DMS114 treated with DMSO at 0.1 percent for 48 hours (cell line): ENCODE data around the gene SLC2A4RG.

Source experiments
- DNase-seq: peaks from one replicate; lab custom pipeline; 2025; ENCODE audit not compliant: unreplicated experiment; lab: John Stamatoyannopoulos, UW

SLC2A4RG gene

DNA sequence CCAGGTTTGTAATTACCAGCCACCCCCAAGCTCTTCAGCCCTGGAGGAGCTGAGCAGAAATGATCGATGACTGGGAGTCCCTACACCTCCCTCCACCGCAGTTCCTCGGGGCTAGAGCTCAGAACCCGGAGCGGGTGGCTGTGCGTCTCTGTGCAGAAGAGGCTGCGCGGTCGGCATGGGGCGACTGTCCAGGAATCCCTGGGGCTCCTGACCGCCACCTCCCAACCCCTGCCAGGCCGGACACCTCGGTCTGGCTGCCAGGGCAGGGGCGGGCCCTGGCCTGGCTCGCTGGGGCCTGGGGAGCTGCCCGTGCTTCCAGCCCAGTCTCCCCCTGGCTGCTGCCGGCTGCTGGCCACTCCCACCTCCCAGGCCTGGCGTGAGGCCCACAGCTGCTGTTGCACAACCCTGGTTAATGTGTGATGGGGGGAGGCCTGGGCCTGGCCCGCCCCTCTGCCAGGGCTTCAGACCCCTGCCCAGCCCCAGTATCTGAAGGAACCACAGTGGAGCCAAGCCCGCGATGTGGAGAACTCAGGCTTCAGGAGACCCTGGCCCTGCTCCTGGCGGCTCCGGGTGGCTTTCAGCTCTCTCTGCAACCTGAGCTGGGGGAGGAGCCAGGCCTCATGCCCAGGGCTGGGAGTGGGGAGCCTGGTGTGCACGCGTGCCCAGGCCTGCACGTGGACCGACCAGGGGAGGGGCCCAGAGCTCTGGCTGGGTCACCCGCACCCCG is 1.2 kb downstream of the SLC2A4RG start:
- DNase-seq = peak; percentile 13

GRCh38 chr20:63741354-63741675 is 1.7 kb downstream of the SLC2A4RG start:
- no peak for DNase-seq

GRCh38 chr20:63741676-63742380 is 2.3 kb downstream of the SLC2A4RG start:
- DNase-seq = no peak

GRCh38 chr20:63742381-63743024 is 2.9 kb downstream of the SLC2A4RG start:
- DNase-seq = no peak

- no peak for DNase-seq
These were observed 3.8 kb downstream of the SLC2A4RG start for GRCh38 chr20:63743210-63743970.

DNA sequence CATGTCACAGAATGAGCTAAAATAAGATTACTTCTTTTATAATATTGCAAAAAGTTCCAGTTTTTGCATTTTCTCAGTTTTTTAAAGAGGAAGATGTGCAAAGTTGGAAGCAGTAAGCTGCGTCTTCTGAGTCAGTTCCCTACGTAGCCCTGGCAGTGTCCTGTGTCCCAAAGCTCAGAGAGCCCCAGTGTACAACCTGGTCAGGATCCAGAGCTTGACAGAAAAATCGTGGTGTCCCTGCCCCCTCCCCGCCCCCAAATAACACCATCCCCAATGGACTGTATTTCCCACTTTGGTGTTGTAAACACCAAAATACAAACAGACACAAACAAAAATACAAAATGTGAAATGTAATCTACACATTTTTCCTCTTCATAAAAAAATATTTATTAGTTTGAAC is 4.6 kb downstream of the SLC2A4RG start:
- DNase-seq = no peak

DNA sequence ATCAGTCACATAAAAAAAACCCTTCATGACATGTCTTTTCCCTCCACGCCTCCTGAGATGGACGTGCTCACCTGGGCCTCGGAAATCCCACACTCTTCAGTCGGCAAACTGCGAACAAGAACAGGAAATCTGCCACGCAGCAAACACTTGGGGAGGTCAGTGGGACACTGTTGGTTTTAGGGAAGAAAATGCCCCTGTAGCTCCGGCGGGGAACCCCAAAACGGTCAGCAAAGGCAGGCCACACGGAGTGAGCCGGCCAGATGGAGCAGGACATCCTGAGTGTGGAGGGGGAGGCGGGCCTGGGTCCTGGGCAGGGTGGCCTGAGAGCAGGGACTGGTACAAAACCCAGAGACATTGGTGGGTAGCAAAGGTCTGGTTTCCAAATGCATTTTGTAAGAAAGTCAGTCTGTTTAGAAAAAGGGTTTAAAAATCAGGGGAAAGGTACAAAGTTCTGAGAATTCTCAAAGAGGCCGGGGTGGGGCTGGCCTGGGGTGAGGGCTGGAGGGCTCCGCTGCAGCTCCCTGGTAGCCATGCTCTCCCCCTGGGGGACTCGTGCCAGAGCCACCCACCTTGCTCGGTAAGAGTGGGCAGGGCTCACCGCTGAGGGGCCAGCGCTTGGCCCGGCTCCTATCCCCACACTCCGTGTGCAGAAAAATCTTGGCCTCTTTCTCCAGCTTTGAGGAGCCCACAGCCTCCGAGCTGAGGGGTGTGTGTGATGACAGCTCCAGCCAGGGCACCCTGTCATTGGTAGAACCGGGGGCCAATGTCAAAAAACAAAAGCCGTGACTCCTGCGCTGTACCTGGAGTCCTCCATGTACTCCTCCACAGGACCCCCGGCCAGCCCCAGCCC is 5.2 kb downstream of the SLC2A4RG start:
- DNase-seq = no peak

DNA sequence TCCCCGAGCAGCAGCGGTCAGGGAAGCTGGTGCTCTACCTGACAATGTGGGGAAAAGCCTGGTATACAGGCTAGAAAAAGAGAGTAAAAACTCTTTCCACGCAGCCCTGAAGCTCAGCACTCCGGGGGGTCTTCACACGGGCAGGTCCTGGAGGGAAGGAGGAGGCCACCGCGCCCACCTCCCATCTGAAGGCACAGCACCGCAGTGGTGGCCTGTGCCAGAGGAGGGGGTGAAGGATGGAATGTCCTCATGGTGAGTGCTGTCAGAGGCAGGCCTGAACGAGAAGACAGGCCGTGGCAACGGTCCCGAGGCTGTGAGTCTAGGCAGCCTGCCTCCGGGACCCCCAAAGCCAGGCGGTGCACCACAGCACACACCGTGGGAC is 5.8 kb downstream of the SLC2A4RG start:
- no peak for DNase-seq

DNA sequence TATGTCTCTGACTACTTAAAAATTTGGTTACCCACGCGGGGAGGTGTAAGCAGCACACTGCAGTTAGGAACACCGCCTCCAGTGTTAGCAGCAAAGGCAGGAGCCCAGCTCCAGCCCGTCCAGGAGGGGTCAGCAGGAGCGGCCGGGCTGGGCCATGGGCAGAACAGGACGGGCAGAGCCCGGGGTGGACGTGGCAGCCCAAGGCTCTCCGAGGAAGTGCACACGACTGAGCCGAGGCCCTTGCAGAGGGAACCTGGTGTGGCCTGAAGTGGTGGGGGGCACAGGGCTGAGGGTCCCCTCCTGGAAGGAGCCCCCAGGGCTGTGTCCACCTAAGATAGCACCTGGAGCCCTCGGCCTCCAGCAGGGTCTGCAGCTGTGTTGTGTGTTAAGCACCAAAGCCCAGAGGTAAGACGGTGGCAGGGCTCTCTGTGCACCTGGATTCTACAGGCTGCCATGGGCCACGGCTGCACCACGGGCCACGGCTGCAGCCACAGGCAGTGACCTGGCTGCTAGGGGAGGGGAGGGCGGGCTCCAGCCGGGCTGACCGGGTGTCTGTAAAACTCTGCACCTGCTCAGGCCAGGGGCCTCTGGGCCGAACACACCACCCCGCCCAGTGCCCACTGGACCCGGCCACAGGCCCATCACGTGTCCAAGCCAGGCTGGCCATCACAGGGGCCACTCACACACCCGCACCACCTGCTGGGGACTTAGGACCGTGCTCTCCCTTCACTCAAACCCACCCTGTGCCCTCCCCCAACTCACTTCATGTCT is 6.6 kb downstream of the SLC2A4RG start:
- DNase-seq = no peak

DNA sequence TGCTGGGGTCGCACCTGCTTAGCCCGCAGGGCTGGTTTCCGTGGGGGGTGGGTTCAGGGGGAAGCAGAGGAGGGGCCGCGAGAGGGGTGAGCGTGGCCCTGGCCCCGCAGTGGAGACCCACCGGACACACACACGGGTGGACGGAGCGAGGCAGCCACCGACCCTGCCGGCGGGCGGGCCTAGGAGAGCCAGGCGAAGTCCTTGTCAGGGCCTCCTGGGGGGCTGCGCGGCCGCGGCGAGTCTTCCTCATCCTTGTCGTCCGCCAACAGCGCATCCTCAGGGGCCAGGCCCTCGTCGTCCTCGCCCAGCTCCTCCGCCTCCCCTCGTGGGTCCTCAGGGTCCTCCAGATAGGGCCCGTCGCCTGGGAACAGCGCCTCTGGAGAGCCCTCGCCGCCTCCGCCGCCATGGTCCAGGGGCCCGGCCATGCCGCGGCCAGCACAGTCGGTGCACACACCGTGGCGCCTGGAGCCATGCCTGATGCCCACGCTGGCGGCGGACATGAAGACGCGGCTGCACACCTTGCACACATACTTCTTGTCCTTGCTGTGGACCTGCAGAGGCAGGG is 7.3 kb downstream of the SLC2A4RG start:
- DNase-seq = no peak

GRCh38 chr20:63747622-63748069 is 8.1 kb downstream of the SLC2A4RG start:
- no peak for DNase-seq

DNA sequence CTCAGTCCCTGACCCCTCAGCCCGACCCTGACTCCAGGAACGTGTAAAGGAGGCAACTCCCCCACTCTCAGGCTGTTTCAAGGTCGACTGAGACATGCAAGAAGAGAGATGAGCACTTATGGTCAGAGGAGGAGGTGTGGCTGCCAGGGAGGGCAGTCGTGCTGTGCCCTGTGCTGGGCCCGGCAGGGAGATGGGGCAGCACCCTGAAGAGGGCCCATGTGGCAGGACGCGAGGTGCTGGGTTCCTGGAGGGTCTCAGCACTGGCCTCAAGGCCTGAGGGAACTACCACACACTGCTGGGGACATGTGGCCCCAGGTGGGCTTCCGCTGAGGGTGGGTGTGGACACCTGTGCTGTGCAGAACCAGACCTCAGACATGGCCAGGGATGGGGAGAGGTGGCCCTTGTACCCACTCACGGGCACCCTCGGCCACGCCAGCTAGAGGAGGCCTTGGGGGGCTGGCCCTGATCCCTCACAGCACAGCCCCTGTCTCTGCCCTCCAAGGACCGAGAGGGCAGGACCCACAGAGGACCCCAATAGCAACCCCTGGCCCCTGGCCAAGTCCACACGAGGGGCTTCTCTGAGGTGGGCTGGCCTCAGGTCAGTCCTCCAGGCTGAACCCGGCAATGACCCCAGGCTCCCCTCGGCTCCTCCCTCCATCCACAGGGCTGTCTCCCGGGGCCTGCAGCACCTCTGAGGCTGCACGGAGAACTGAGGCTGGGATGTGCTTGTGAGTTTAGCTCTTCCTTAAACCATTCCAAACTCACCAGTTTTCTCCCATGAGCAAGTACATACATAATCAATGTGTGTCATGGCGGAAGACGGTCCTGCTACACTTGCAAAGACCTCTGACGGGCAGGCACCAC is 8.7 kb downstream of the SLC2A4RG start:
- DNase-seq = no peak

- DNase-seq = no peak
These were observed 9.3 kb downstream of the SLC2A4RG start for GRCh38 chr20:63748934-63749270.

GRCh38 chr20:63749597-63750508 is 10.3 kb downstream of the SLC2A4RG start:
- DNase-seq = no peak

- DNase-seq = no peak
These were observed 11.4 kb downstream of the SLC2A4RG start for GRCh38 chr20:63750807-63751470.

DNA sequence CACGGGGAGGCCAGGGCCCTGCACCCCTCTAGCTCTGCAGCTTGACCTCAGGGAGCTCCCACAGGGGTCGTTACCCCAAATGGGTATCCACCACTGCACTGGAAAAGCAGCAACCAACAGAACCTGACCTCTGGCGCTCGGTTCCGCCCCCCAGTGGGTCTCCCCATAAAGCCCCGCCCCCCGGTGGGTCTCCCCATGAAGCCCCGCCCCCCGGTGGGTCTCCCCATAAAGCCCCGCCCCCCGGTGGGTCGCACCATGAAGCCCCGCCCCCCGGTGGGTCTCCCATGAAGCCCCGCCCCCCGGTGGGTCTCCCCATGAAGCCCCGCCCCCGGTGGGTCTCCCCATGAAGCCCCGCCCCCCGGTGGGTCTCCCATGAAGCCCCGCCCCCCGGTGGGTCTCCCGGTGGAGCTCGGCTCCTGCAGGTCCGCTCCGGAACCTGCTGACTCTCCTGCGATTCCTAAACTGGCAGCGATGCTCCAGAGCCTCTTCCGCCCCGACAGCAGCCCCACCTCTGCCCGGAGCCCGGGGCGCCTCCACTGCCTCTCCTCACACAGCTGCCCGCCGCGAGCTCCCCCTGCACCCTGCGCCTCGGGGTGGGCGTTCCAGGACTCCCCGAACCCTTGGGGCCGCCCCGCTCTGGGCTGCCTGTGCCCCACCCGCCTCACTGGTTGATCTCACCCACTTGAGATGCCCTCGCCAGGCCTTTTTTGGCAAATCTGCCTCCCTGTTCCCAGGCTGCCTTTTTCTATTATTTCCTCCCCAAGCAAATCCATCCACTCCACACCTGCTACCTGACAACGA is 12.1 kb downstream of the SLC2A4RG start:
- DNase-seq = no peak
